ENCODE data around the gene GXYLT2.
A peak's percentile ranks its signal among the peaks of the same experiment; 100 is the strongest.
"Not testable (repeated sequence)": the region's sequence is repeated elsewhere in the genome, so short reads cannot be mapped to it uniquely, and the experiment has no call there.

Gene GXYLT2

GRCh38 chr3:72996121-72996472, 108.3 kb downstream of the GXYLT2 start:
- Histone ChIP-seq H3K79me2 (ENCODE audit: control insufficient read depth, insufficient read depth, low read length, unreplicated experiment) (peaks cover 43% of the 10 kb centered on the region), H3K36me3 (ENCODE audit: insufficient read depth, low read length) (peaks cover 23% of the 10 kb centered on the region), H3K27me3 (ENCODE audit: insufficient read depth, low read length) (no peaks in the 10 kb centered on the region), H3K27ac (ENCODE audit: low read depth, low read length) (peak overlapping the region; percentile 94; the same call in 1 of the 2 replicates), H3K4me3 (ENCODE audit: low read depth, low read length) (peak overlapping the region; percentile 94), H2AFZ (ENCODE audit: low read length, unreplicated experiment) (peak overlapping the region; percentile 96), H3K4me1 (ENCODE audit: control insufficient read depth, insufficient read depth, low read length, unreplicated experiment) (peaks cover 26% of the 10 kb centered on the region)

- peak within 1 kb of the TSS; percentile 96 for H2AFZ ChIP-seq (ENCODE audit: low read length, unreplicated experiment)
- H3K79me2 ChIP-seq (ENCODE audit: control insufficient read depth, insufficient read depth, low read length, unreplicated experiment): peaks cover 49% of the 10 kb centered on the region
- peaks cover 26% of the 10 kb centered on the region for H3K4me1 ChIP-seq (ENCODE audit: control insufficient read depth, insufficient read depth, low read length, unreplicated experiment)
These were observed 108.9 kb downstream of the GXYLT2 start, which contains the start of gene PPP4R2 for GRCh38 chr3:72996473-72997333. TSS of gene PPP4R2 (plus strand) at chr3:72996811. CDS start at chr3:72997038, 227 bp downstream.

GRCh38 chr3:72997421-72997961, 109.6 kb downstream of the GXYLT2 start:
- H3K36me3 ChIP-seq (ENCODE audit: insufficient read depth, low read length): peaks cover 30% of the 10 kb centered on the region
- H3K27ac ChIP-seq (ENCODE audit: low read depth, low read length): peak overlapping the region; percentile 94
- H3K27me3 ChIP-seq (ENCODE audit: insufficient read depth, low read length): no peaks in the 10 kb centered on the region
- peaks cover 31% of the 10 kb centered on the region for H3K4me1 ChIP-seq (ENCODE audit: control insufficient read depth, insufficient read depth, low read length, unreplicated experiment)
- H3K79me2 ChIP-seq (ENCODE audit: control insufficient read depth, insufficient read depth, low read length, unreplicated experiment): peaks cover 56% of the 10 kb centered on the region
- peak overlapping the region; percentile 9 for H2AFZ ChIP-seq (ENCODE audit: low read length, unreplicated experiment)
- H3K4me3 ChIP-seq (ENCODE audit: low read depth, low read length): peak overlapping the region; percentile 94

More at GRCh38 chr3:72996473-72997333, 108.9 kb downstream of the GXYLT2 start, which contains the start of gene PPP4R2:
- no peaks in the 10 kb centered on the region for H3K27me3 ChIP-seq (ENCODE audit: insufficient read depth, low read length)
- H3K27ac ChIP-seq (ENCODE audit: low read depth, low read length): peak within 1 kb of the TSS; percentile 94
- H3K36me3 ChIP-seq (ENCODE audit: insufficient read depth, low read length): peaks cover 26% of the 10 kb centered on the region
- peak within 1 kb of the TSS; percentile 94 for H3K4me3 ChIP-seq (ENCODE audit: low read depth, low read length)

GRCh38 chr3:72998466-72998865, 110.6 kb downstream of the GXYLT2 start:
- Histone ChIP-seq H3K27me3 (ENCODE audit: insufficient read depth, low read length) (no peaks in the 10 kb centered on the region), H2AFZ (ENCODE audit: low read length, unreplicated experiment) (no peak overlapping the region), H3K27ac (ENCODE audit: low read depth, low read length) (peak overlapping the region; percentile 22), H3K79me2 (ENCODE audit: control insufficient read depth, insufficient read depth, low read length, unreplicated experiment) (peaks cover 65% of the 10 kb centered on the region), H3K4me1 (ENCODE audit: control insufficient read depth, insufficient read depth, low read length, unreplicated experiment) (peaks cover 35% of the 10 kb centered on the region), H3K4me3 (ENCODE audit: low read depth, low read length) (peak overlapping the region; percentile 94), H3K36me3 (ENCODE audit: insufficient read depth, low read length) (peaks cover 30% of the 10 kb centered on the region)

GRCh38 chr3:72999951-73000350, 112.1 kb downstream of the GXYLT2 start:
- peaks cover 80% of the 10 kb centered on the region for H3K79me2 ChIP-seq (ENCODE audit: control insufficient read depth, insufficient read depth, low read length, unreplicated experiment)
- peak overlapping the region; percentile 9; the same call in 1 of the 2 replicates for H3K27ac ChIP-seq (ENCODE audit: low read depth, low read length)
- H3K4me1 ChIP-seq (ENCODE audit: control insufficient read depth, insufficient read depth, low read length, unreplicated experiment): peaks cover 41% of the 10 kb centered on the region
- no peaks in the 10 kb centered on the region for H3K27me3 ChIP-seq (ENCODE audit: insufficient read depth, low read length)
- peaks cover 30% of the 10 kb centered on the region for H3K36me3 ChIP-seq (ENCODE audit: insufficient read depth, low read length)
- peak overlapping the region; percentile 94 for H3K4me3 ChIP-seq (ENCODE audit: low read depth, low read length)
- no peak overlapping the region for H2AFZ ChIP-seq (ENCODE audit: low read length, unreplicated experiment)

- H3K27ac ChIP-seq (ENCODE audit: low read depth, low read length); H3K4me3 ChIP-seq (ENCODE audit: low read depth, low read length); H3K27me3 ChIP-seq (ENCODE audit: insufficient read depth, low read length); H2AFZ ChIP-seq (ENCODE audit: low read length, unreplicated experiment): not testable (repeated sequence)
- Histone ChIP-seq H3K79me2 (ENCODE audit: control insufficient read depth, insufficient read depth, low read length, unreplicated experiment) (peaks cover 98% of the 10 kb centered on the region), H3K4me1 (ENCODE audit: control insufficient read depth, insufficient read depth, low read length, unreplicated experiment) (peaks cover 38% of the 10 kb centered on the region), H3K36me3 (ENCODE audit: insufficient read depth, low read length) (peaks cover 47% of the 10 kb centered on the region)
These were observed 115.2 kb downstream of the GXYLT2 start for GRCh38 chr3:73003050-73003449.

GRCh38 chr3:73004316-73004715, 116.5 kb downstream of the GXYLT2 start:
- Histone ChIP-seq H3K4me3 (ENCODE audit: low read depth, low read length) (no peak overlapping the region), H3K79me2 (ENCODE audit: control insufficient read depth, insufficient read depth, low read length, unreplicated experiment) (peaks cover 98% of the 10 kb centered on the region), H3K27ac (ENCODE audit: low read depth, low read length) (no peak overlapping the region), H2AFZ (ENCODE audit: low read length, unreplicated experiment) (no peak overlapping the region), H3K36me3 (ENCODE audit: insufficient read depth, low read length) (peaks cover 42% of the 10 kb centered on the region), H3K4me1 (ENCODE audit: control insufficient read depth, insufficient read depth, low read length, unreplicated experiment) (peaks cover 30% of the 10 kb centered on the region), H3K27me3 (ENCODE audit: insufficient read depth, low read length) (no peaks in the 10 kb centered on the region)

- Histone ChIP-seq H3K36me3 (ENCODE audit: insufficient read depth, low read length) (peaks cover 24% of the 10 kb centered on the region), H3K27me3 (ENCODE audit: insufficient read depth, low read length) (no peaks in the 10 kb centered on the region), H3K79me2 (ENCODE audit: control insufficient read depth, insufficient read depth, low read length, unreplicated experiment) (peaks cover 99% of the 10 kb centered on the region), H2AFZ (ENCODE audit: low read length, unreplicated experiment) (no peak overlapping the region), H3K27ac (ENCODE audit: low read depth, low read length) (no peak overlapping the region), H3K4me3 (ENCODE audit: low read depth, low read length) (no peak overlapping the region), H3K4me1 (ENCODE audit: control insufficient read depth, insufficient read depth, low read length, unreplicated experiment) (peaks cover 9% of the 10 kb centered on the region)
These were observed 120.3 kb downstream of the GXYLT2 start for GRCh38 chr3:73007992-73008712.

GRCh38 chr3:73009008-73009407, 121.2 kb downstream of the GXYLT2 start:
- Histone ChIP-seq H3K27ac (ENCODE audit: low read depth, low read length) (no peak overlapping the region), H3K4me1 (ENCODE audit: control insufficient read depth, insufficient read depth, low read length, unreplicated experiment) (peaks cover 5% of the 10 kb centered on the region), H2AFZ (ENCODE audit: low read length, unreplicated experiment) (no peak overlapping the region), H3K79me2 (ENCODE audit: control insufficient read depth, insufficient read depth, low read length, unreplicated experiment) (peaks cover 99% of the 10 kb centered on the region), H3K27me3 (ENCODE audit: insufficient read depth, low read length) (no peaks in the 10 kb centered on the region), H3K4me3 (ENCODE audit: low read depth, low read length) (no peak overlapping the region), H3K36me3 (ENCODE audit: insufficient read depth, low read length) (peaks cover 24% of the 10 kb centered on the region)

- H3K36me3 ChIP-seq (ENCODE audit: insufficient read depth, low read length): peaks cover 24% of the 10 kb centered on the region
- no peaks in the 10 kb centered on the region for H3K4me1 ChIP-seq (ENCODE audit: control insufficient read depth, insufficient read depth, low read length, unreplicated experiment)
- no peaks in the 10 kb centered on the region for H3K27me3 ChIP-seq (ENCODE audit: insufficient read depth, low read length)
- H2AFZ ChIP-seq (ENCODE audit: low read length, unreplicated experiment): no peak overlapping the region
- no peak overlapping the region for H3K4me3 ChIP-seq (ENCODE audit: low read depth, low read length)
- no peak overlapping the region for H3K27ac ChIP-seq (ENCODE audit: low read depth, low read length)
- H3K79me2 ChIP-seq (ENCODE audit: control insufficient read depth, insufficient read depth, low read length, unreplicated experiment): peaks cover 99% of the 10 kb centered on the region
These were observed 121.9 kb downstream of the GXYLT2 start for GRCh38 chr3:73009750-73010149.

Measured in ACC112 (cell line).